SKM-1 (cell line): Measurements from ENCODE around the gene DDX50.
"Not testable (repeated sequence)": the region's sequence is repeated elsewhere in the genome, so short reads cannot be mapped to it uniquely, and the experiment has no call there.

Experiments
- DNase-seq: peaks from one replicate; lab custom pipeline; 2025; ENCODE audit not compliant: unreplicated experiment; lab: John Stamatoyannopoulos, UW

DDX50 gene

GRCh38 chr10:68901105-68901927, at the start of gene DDX50:
Gene DDX50 (plus strand): TSS chr10:68901315. CDS start chr10:68901385, 70 bp downstream.
- peak; percentile 97 for DNase-seq

- DNase-seq: no peak
Measured at GRCh38 chr10:68856352-68856751, 44.8 kb upstream of the DDX50 start.

GRCh38 chr10:68857005-68857404, 44.1 kb upstream of the DDX50 start:
- no peak for DNase-seq

GRCh38 chr10:68861253-68861652, 39.9 kb upstream of the DDX50 start:
- no peak for DNase-seq

- DNase-seq: no peak
Measured at GRCh38 chr10:68864611-68865010, 36.5 kb upstream of the DDX50 start.

GRCh38 chr10:68868173-68868572, 32.9 kb upstream of the DDX50 start:
- not testable (repeated sequence) for DNase-seq

GRCh38 chr10:68869623-68870022, 31.5 kb upstream of the DDX50 start:
- no peak for DNase-seq

GRCh38 chr10:68870061-68870460, 31.1 kb upstream of the DDX50 start:
- no peak for DNase-seq

GRCh38 chr10:68870545-68871104, 30.5 kb upstream of the DDX50 start:
- DNase-seq: no peak

GRCh38 chr10:68871105-68871711, 29.9 kb upstream of the DDX50 start:
- DNase-seq: no peak

- DNase-seq: no peak
Measured at GRCh38 chr10:68871731-68872342, 29.3 kb upstream of the DDX50 start.

- DNase-seq: no peak
Measured at GRCh38 chr10:68876246-68877138, 24.6 kb upstream of the DDX50 start.

- no peak for DNase-seq
Measured at GRCh38 chr10:68877482-68878110, 23.5 kb upstream of the DDX50 start.

GRCh38 chr10:68878496-68878895, 22.6 kb upstream of the DDX50 start:
- no peak for DNase-seq

GRCh38 chr10:68879628-68880027, 21.5 kb upstream of the DDX50 start:
- no peak for DNase-seq

GRCh38 chr10:68880181-68880580, 20.9 kb upstream of the DDX50 start:
- DNase-seq: no peak

- no peak for DNase-seq
Measured at GRCh38 chr10:68895041-68895440, 6.1 kb upstream of the DDX50 start.

- DNase-seq: peak; percentile 45
Measured at GRCh38 chr10:68897336-68897741, 3.8 kb upstream of the DDX50 start.

GRCh38 chr10:68899186-68899745, 1.8 kb upstream of the DDX50 start:
- no peak for DNase-seq
